KMS-11 (cell line): ENCODE results near the gene UBE2M.

Experiments used
- H2AFZ ChIP-seq: fragments of 200-600 bp; sonication (generic); 2 replicates; pipeline ENCODE4 v1.6.1; 2016; ENCODE audit warnings: antibody characterized with exemption, mixed run types, low read depth
- H3K27ac ChIP-seq: fragments of 200-600 bp; sonication (generic); 2 replicates; pipeline ENCODE4 v1.6.1; 2016; ENCODE audit warnings: mild to moderate bottlenecking, mixed run types
- H3K27me3 ChIP-seq: fragments of 200-600 bp; sonication (generic); 2 replicates; pipeline ENCODE4 v1.6.1; 2017; ENCODE audit warnings: mild to moderate bottlenecking, low read depth, mixed run types, moderate library complexity; ENCODE audit not compliant: insufficient read depth
- H3K36me3 ChIP-seq: fragments of 200-600 bp; sonication (generic); 2 replicates; pipeline ENCODE4 v1.6.1; 2017; ENCODE audit warnings: mild to moderate bottlenecking, mixed run types; ENCODE audit not compliant: insufficient read depth
- H3K4me1 ChIP-seq: fragments of 200-600 bp; sonication (generic); 2 replicates; pipeline ENCODE4 v1.6.1; 2016; ENCODE audit warnings: mild to moderate bottlenecking, low read depth, mixed run types; ENCODE audit not compliant: poor library complexity, severe bottlenecking
- H3K4me2 ChIP-seq: fragments of 200-600 bp; sonication (generic); 2 replicates; pipeline ENCODE4 v1.7.0; 2016; ENCODE audit warnings: mild to moderate bottlenecking, mixed run types
- H3K4me3 ChIP-seq: fragments of 200-600 bp; sonication (generic); IDR thresholded peaks from 2 replicates; pipeline ENCODE4 v1.6.1; 2017; ENCODE audit warnings: low read depth, low read length, mixed read lengths; ENCODE audit not compliant: insufficient read depth
- H3K79me2 ChIP-seq: fragments of 200-600 bp; sonication (generic); 2 replicates; pipeline ENCODE4 v1.6.1; 2016; ENCODE audit warnings: low read depth, mixed run types; ENCODE audit not compliant: insufficient read depth
- H3K9ac ChIP-seq: fragments of 200-600 bp; sonication (generic); 2 replicates; pipeline ENCODE4 v1.6.1; 2016; ENCODE audit warnings: mild to moderate bottlenecking, mixed run types
- H4K20me1 ChIP-seq: fragments of 200-600 bp; sonication (generic); 2 replicates; pipeline ENCODE4 v1.6.1; 2016; ENCODE audit warnings: mild to moderate bottlenecking, mixed run types; ENCODE audit not compliant: insufficient read depth
- TF ChIP-seq, protein P1 (sequence below): fragments of 200-600 bp; sonication (generic); conservative IDR thresholded peaks from 2 replicates; pipeline ENCODE4 v1.6.1; 2017; ENCODE audit warnings: low read depth, mild to moderate bottlenecking, antibody characterized with exemption, low read length, moderate library complexity, mixed read lengths

The UBE2M gene

DNA sequence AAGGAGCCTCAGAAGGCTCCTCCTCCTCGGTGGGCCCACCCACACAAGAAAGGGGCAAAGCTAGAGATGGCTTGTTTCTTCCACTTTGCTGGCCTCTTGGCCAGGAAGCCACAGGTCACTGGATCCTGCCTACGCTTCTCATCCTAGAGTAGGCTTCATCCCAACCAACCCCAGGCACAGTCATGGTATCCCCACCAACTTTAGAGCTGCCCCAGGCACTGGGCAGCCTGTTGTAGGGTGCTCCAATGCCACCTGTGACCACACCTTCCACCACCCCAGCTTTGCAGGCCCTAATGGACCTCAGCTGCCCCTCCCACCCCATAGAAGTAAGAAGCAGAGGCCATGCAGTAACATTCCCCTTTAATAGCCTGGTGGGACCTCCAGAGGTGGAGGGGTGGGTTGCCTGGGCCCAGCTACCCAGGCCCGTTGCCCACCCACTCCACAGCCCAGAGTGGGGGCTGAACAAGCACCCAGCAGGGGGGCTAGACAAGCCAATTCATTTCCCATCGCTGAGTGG lies 3.0 kb downstream of the UBE2M start:
- no peaks in the 10 kb centered on the region; the same call in 1 of the 2 replicates for H4K20me1 ChIP-seq
- peaks cover 43% of the 10 kb centered on the region for H3K4me1 ChIP-seq
- peak overlapping the region; percentile 61 for H3K27ac ChIP-seq
- peak overlapping the region; percentile 64 for H3K4me2 ChIP-seq
- H3K27me3 ChIP-seq, result no peaks in the 10 kb centered on the region
- H3K9ac ChIP-seq, result peak overlapping the region; percentile 57; the same call in 1 of the 2 replicates
- no peak overlapping the region for H3K4me3 ChIP-seq
- TF ChIP-seq, protein P1, sequence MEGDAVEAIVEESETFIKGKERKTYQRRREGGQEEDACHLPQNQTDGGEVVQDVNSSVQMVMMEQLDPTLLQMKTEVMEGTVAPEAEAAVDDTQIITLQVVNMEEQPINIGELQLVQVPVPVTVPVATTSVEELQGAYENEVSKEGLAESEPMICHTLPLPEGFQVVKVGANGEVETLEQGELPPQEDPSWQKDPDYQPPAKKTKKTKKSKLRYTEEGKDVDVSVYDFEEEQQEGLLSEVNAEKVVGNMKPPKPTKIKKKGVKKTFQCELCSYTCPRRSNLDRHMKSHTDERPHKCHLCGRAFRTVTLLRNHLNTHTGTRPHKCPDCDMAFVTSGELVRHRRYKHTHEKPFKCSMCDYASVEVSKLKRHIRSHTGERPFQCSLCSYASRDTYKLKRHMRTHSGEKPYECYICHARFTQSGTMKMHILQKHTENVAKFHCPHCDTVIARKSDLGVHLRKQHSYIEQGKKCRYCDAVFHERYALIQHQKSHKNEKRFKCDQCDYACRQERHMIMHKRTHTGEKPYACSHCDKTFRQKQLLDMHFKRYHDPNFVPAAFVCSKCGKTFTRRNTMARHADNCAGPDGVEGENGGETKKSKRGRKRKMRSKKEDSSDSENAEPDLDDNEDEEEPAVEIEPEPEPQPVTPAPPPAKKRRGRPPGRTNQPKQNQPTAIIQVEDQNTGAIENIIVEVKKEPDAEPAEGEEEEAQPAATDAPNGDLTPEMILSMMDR, result no peak
- peaks cover 10% of the 10 kb centered on the region; the same call in 1 of the 2 replicates for H3K36me3 ChIP-seq
- H2AFZ ChIP-seq, result no peak overlapping the region; the same call in 1 of the 2 replicates
- H3K79me2 ChIP-seq, result peaks cover 29% of the 10 kb centered on the region

DNA sequence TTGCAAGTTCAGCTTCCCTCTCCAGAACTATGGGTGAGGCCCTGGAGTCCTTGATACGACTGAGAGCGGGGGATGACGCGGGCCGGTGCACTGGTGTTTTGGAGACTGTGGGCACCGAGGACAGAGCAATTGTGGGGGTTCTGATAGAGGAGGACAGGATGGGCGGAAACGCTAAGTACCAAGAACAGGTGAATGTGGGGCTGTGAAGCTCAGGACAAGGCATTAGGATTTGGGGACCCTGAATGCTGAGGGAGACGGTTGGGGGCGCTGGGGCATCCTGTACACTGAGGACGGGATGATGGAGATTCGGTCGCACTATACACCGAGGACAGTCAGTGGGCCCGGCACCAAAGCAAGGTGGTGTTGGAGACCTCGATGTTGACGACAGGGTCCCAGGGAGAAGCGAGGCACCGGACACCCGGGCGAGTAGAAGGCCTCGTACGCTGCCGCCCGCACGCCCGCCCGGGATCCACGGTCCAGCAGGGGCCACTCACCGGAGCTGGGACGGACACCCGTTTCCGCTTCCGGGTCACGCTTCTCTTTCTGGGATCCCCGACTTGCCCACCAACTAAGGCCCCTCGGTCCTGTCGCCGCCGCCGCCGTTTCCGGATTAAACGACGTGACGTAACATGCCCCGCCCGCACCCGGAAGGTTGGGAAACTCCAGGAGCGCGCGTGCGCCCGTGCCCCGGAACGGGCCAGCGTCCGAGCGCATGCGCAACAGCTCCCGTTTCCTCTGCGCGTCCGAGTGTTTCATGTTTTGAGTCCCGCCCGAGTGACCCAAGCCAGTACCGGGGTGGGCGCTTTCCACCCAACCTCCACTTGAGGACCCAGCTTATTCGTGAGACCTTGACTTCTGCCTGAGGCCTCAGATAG lies 3.7 kb downstream of the UBE2M start, which contains the start of gene CHMP2A:
Gene CHMP2A, minus strand, starts transcription at position 612 of the 875 bp plus-strand sequence. CDS start 893 bp downstream, outside the sequence.
- H3K79me2 ChIP-seq, result peaks cover 29% of the 10 kb centered on the region
- H3K4me3 ChIP-seq, result no peak within 1 kb of the TSS
- peaks cover 37% of the 10 kb centered on the region for H3K4me1 ChIP-seq
- peak within 1 kb of the TSS; percentile 57; the same call in 1 of the 2 replicates for H3K9ac ChIP-seq
- TF ChIP-seq, protein P1, result no peak
- peak within 1 kb of the TSS; percentile 32; the same call in 1 of the 2 replicates for H2AFZ ChIP-seq
- peaks cover 17% of the 10 kb centered on the region; the same call in 1 of the 2 replicates for H3K36me3 ChIP-seq
- no peaks in the 10 kb centered on the region for H3K27me3 ChIP-seq
- peak within 1 kb of the TSS; percentile 64 for H3K4me2 ChIP-seq
- no peaks in the 10 kb centered on the region; the same call in 1 of the 2 replicates for H4K20me1 ChIP-seq
- H3K27ac ChIP-seq, result peak within 1 kb of the TSS; percentile 61

DNA sequence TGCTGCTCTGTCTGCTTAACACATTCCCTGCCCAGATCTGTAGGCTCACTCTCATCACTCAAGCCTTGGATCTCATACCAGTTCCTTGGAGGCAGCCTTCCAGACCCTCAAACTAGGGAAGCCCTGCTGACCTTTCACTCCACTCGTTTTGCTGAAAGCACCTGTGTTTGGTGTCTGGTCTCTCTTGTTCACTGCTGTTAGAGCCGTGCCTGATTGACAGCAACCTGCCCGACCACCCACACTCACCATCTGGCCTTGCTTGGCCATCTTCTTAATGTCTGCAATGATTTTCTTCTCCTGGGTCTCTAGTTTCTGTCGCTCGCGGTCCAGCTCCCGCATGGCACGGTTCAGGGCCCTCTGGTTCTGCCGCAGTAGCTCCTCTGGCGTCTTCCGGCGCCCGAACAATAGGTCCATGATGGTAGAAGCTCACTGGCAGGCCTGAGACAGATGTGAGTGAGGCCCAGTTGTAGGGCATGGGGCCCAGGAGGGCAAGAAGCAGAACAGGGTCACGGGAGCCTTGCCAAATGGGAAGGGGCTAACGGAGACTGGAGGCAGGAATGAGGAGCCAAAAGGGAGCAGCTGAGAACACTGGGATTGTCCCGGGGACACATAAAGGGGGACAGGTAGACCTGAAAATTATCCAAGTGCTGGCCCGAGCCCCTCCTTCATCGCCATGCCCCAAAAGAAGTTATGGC lies 4.5 kb downstream of the UBE2M start:
- no peak overlapping the region for H3K4me3 ChIP-seq
- H3K79me2 ChIP-seq, result peaks cover 36% of the 10 kb centered on the region
- H3K4me2 ChIP-seq, result peak overlapping the region; percentile 64
- peaks cover 19% of the 10 kb centered on the region; the same call in 1 of the 2 replicates for H3K36me3 ChIP-seq
- H3K27me3 ChIP-seq, result no peaks in the 10 kb centered on the region
- peaks cover 35% of the 10 kb centered on the region for H3K4me1 ChIP-seq
- H3K27ac ChIP-seq, result peak overlapping the region; percentile 56
- H3K9ac ChIP-seq, result peak overlapping the region; percentile 57; the same call in 1 of the 2 replicates
- H2AFZ ChIP-seq, result no peak overlapping the region
- TF ChIP-seq, protein P1, result no peak
- no peaks in the 10 kb centered on the region; the same call in 1 of the 2 replicates for H4K20me1 ChIP-seq

DNA sequence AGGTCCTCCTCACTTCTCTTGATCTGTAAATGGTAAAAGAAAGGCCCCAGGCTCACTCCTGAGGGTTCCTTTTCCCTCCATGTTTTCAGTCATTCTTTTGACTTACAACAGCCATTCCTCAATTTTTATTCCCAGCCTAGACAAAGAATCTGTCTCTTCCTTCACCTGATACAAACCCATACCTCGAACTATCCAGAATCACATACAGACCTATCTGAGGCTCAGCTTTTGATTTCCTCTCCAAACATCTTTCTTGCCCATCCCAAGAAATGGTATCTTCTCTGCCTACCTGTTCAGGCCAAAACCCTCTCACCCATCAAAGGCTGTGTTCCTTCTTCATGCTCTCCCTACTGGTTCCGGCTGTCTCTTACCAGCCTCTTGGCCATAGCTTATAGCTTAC lies 5.8 kb downstream of the UBE2M start:
- Histone ChIP-seq H3K79me2 (peaks cover 43% of the 10 kb centered on the region), H3K27ac (no peak overlapping the region), H2AFZ (no peak overlapping the region), H3K36me3 (peaks cover 25% of the 10 kb centered on the region; the same call in 1 of the 2 replicates), H3K9ac (no peak overlapping the region), H3K4me3 (no peak overlapping the region), H3K4me2 (no peak overlapping the region; the same call in 1 of the 2 replicates), H3K4me1 (peaks cover 35% of the 10 kb centered on the region), H3K27me3 (no peaks in the 10 kb centered on the region), H4K20me1 (peaks cover 6% of the 10 kb centered on the region; the same call in 1 of the 2 replicates)
- TF ChIP-seq, protein P1, result no peak
